Measurements from ENCODE around the gene FIGN. TPM values are rescaled to one million over a fixed set of nuclear protein-coding genes. Genes with fewer than 3 reads are reported as not detected.

Gene FIGN
- total and polyA plus RNA-seq, 2 of the 8 experiments (the other 6 are each of a cell fraction or from before 2014, with no cell fraction given): 5.0 to 22.8 TPM

DNA sequence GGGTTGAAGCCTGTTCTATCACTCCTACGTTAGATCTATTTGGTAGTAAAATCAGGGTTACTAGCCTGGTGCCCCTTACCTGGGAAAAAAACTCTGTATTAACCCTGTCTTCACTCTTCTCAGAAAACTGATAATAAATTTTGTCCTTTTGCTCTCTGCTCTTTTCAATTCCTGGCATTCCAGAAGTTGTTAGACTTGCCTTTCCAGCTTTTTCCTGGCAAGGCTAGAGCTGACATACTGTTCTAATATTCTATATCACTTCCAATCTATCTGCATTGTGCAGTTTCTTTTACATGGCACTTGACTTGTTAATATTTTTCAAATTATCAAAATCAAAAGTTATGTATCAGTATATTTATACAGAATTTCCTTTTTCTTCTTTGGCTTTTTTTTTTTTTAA lies 162.2 kb downstream of the FIGN start:
- no peak for DNase-seq (ENCODE audit: low read depth in 1 of 2, low spot score in 2 of 2)
- TF ChIP-seq RFX5 (IDR thresholded peaks at IDR 0.05; ENCODE audit: borderline replicate concordance, low read depth, low read length) (no peak), YY1 (IDR thresholded peaks at IDR 0.05; ENCODE audit: low read depth, low read length) (no peak)

More for the DNA sequence above, 162.2 kb downstream of the FIGN start:
- Histone ChIP-seq H2BK120ac (replicated peaks; ENCODE audit: low read depth, low read length) (no peak overlapping the region), H3K4me2 (ENCODE audit: insufficient read depth in 1 of 2, low read depth in 2 of 2, low read length in 2 of 2) (no peak overlapping the region), H3K27me3 (replicated peaks in 1 of 4; ENCODE audit: control insufficient read depth in 3 of 4, extremely low read depth in 1 of 4, insufficient read depth in 3 of 4, low read length in 3 of 4) (no peaks in the 10 kb centered on the region; a peak in 1 of 7 replicates), H4K20me1 (replicated peaks in 1 of 2; ENCODE audit: control insufficient read depth in 1 of 2, insufficient read depth in 2 of 2, low read length in 2 of 2) (no peaks in the 10 kb centered on the region), H4K5ac (ENCODE audit: insufficient read length, low read depth, low read length) (no peak overlapping the region), H4K8ac (ENCODE audit: extremely low read depth, insufficient read depth, low read length) (no peak overlapping the region), H3K4me1 (replicated peaks in 1 of 4; ENCODE audit: control insufficient read depth in 3 of 4, insufficient read depth in 4 of 4, low read length in 3 of 4) (no peaks in the 10 kb centered on the region), H2AFZ (ENCODE audit: low read length) (no peak overlapping the region), H3K4ac (replicated peaks; ENCODE audit: insufficient read length, low read depth, low read length) (no peak overlapping the region), H3K9ac (replicated peaks in 1 of 4; ENCODE audit: extremely low read depth in 1 of 4, low read depth in 3 of 4, low read length in 3 of 4) (no peak overlapping the region), H3K23ac (ENCODE audit: insufficient read length) (no peak overlapping the region), H2BK12ac (ENCODE audit: low read depth, low read length) (no peak overlapping the region), H2BK20ac (ENCODE audit: low read length) (no peak overlapping the region), H2BK15ac (ENCODE audit: low read length) (no peak overlapping the region), H3K18ac (ENCODE audit: extremely low read depth, low read length) (no peak overlapping the region), H3K14ac (ENCODE audit: insufficient read length) (no peak overlapping the region), H3K36me3 (ENCODE audit: control insufficient read depth in 2 of 4, insufficient read depth in 4 of 4, low read length in 3 of 4) (no peaks in the 10 kb centered on the region), H2BK5ac (ENCODE audit: low read depth, low read length) (no peak overlapping the region), H2AK5ac (ENCODE audit: low read depth, low read length) (no peak overlapping the region), H3K4me3 (ENCODE audit: extremely low read depth in 1 of 4, insufficient read depth in 2 of 4, low read depth in 3 of 4, low read length in 4 of 4) (no peak overlapping the region), H4K91ac (replicated peaks; ENCODE audit: insufficient read length, low read length) (no peak overlapping the region), H3K56ac (replicated peaks; ENCODE audit: insufficient read length, low read depth, low read length) (no peak overlapping the region), H3K79me1 (ENCODE audit: low read depth, low read length) (no peaks in the 10 kb centered on the region), H3K79me2 (ENCODE audit: control insufficient read depth in 1 of 2, insufficient read depth in 2 of 2, low read length in 2 of 2) (no peaks in the 10 kb centered on the region), H3K23me2 (ENCODE audit: low read depth, low read length) (no peaks in the 10 kb centered on the region), H3K9me3 (ENCODE audit: insufficient read depth in 2 of 2, low read depth in 1 of 2, low read length in 1 of 2) (no peaks in the 10 kb centered on the region), H3K27ac (ENCODE audit: low read depth, low read length) (no peak overlapping the region)
- FAIRE-seq: no peak
- ChIA-PET POLR2A (ENCODE audit: partially characterized antibody) (no interaction called here), CTCF (ENCODE audit: partially characterized antibody) (no interaction called here)
- WGBS, 2 experiments (ENCODE audit: extremely low coverage in 1 of 2, insufficient coverage in 1 of 2, insufficient read length in 1 of 2, insufficient replicate concordance in 2 of 2, low coverage in 1 of 2, low lambda C conversion rate in 2 of 2, missing lambda C conversion rate in 1 of 2): 90% methylated on average over 1 of the region's 1 CpG; no CpG with 5 or more reads in 1 of the 2 experiments

Measured in H1 (cell line).